GM18526 (cell line): Measurements from ENCODE around the gene B4GALNT1.

ENCODE experiments used
- POLR2A ChIP-seq: IDR thresholded peaks from 3 replicates; pipeline ENCODE4 v1.6.1; 2011; ENCODE audit not compliant: insufficient read length; ENCODE audit errors: extremely low read depth

The B4GALNT1 gene

GRCh38 chr12:57581802-57582201 lies 51.2 kb downstream of the B4GALNT1 start:
- TF ChIP-seq POLR2A: no peak

DNA sequence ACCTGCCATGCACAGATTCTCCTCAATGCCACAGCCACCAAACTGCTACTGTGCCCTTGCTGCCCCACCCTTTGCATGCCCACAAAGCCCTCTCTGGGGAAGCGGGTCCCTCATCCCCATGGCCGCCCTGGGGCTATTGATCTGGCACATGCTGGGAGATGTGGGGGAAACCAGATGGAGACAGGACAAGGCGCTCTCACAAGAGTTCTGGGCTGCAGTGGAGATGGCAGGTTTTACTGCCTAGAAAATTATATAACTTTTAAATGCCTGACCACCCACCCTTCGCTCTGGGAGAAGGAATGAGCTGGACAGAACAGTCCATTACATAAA lies 52.6 kb downstream of the B4GALNT1 start:
- TF ChIP-seq POLR2A: no peak

DNA sequence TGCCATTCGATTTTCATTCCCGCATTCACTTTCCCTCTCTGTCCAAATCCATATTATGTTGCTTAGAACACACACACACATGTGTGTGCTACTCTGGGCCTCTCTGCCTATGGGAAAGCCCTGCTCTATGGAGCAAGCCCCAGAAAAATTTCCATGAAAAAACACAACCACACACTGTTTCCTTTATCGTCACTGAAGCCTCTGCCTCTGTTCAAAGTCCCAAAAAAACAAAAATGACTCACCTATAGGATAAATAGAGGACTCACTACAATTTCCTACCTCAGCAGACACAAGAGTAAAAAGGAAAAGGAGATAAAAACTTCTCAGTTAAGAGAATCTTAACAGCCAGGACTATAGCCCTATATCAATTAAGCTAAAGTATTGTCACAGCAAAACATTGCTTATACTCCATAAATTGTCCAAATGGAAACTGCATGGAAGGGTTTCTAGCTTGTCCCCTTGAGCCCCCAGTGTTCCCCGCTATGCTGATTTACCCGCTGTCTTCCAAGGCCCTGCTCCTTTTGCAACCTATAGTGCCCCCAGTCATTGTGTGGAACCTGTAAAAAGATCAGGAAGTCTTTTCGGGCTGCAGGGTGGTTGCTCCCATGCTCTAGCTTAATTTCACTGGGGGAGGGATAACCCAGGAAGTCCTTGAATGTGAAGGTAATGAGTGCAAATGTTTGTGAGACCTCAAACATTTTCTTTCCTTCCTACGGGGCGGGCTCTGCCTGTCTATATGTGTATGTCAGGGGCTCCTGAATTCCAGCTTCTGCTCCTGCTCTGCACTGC lies 53.1 kb downstream of the B4GALNT1 start:
- no peak for TF ChIP-seq POLR2A

- TF ChIP-seq POLR2A: no peak
These were observed 54.0 kb downstream of the B4GALNT1 start for GRCh38 chr12:57579011-57579410.

DNA sequence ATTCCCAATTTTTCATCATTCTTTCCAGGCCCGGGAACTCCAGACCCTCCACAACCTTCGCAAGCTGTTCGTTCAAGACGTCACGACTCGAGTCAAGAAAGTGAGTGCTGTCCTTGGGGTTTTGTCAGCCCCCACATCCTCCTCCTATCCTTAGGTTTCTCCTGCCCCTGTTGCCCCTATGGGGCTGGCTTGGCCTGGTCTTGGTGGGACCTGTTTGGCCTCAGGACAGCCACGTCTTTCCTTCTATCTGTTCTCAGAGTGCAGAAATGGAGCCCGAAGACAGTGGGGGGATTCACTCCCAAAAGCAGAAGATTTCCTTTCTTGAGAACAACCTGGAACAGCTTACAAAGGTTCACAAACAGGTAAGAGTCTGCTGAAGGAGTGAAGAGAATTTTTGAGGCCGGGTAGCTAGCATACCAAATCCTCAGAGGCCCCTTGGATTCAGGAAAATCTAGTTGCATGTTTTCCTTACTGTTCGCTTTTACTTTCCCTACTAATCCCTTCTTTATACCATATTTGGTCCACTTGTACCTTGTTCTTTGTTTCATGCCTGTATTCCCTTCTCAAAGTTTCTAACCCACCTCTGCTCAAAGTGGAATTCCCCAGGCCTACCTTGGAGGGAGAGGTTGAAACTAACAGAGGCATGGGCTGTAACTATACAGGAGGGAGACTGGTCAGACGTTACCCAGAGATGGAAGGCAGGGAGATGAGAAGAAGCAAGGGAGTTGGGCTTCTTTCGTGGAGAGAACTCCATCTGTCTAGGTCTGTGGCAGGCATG lies 54.8 kb downstream of the B4GALNT1 start:
- TF ChIP-seq POLR2A: no peak

GRCh38 chr12:57576613-57577160 lies 56.3 kb downstream of the B4GALNT1 start:
- TF ChIP-seq POLR2A: no peak
